ENCODE measurements around the gene NKX1-1.

NKX1-1 gene

DNA sequence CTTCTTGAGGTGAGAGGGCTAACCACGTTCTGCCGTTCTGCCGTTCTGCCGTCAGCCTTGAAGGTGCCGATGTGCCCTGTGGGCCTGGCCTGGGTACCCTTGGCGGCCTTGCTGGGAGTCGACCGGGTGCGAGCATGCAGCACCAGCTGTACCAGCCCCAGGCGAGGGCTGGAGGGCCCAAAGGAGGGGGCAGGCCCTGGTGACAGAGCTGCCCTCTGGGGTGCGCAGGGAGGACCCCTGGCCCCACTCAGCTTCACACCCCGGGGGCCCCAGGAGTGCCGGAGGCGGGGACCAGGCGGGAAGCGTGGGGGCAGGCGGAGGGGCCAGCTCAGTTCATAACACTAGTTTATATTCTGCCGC lies 37.2 kb downstream of the NKX1-1 start:
- no peaks in the 10 kb centered on the region for H3K9me3 ChIP-seq (ENCODE audit: control insufficient read depth in 2 of 2, low read length in 2 of 2)
- no peaks in the 10 kb centered on the region for H3K4me1 ChIP-seq (ENCODE audit: control insufficient read depth, insufficient read depth, low read length)
- peaks cover 21 to 22% of the 10 kb centered on the region in 2 donors for H3K36me3 ChIP-seq (ENCODE audit: control insufficient read depth in 2 of 2, insufficient read depth in 2 of 2, low read length in 2 of 2)
- H3K27ac ChIP-seq (ENCODE audit: low read length): no peak overlapping the region
- no peaks in the 10 kb centered on the region for H3K27me3 ChIP-seq (ENCODE audit: control insufficient read depth in 1 of 2, insufficient read depth in 2 of 2, low read length in 2 of 2)
- no peak overlapping the region for H3K4me3 ChIP-seq (ENCODE audit: low read length in 2 of 2)
- H3K9ac ChIP-seq (ENCODE audit: low read length in 2 of 2): no peak overlapping the region

DNA sequence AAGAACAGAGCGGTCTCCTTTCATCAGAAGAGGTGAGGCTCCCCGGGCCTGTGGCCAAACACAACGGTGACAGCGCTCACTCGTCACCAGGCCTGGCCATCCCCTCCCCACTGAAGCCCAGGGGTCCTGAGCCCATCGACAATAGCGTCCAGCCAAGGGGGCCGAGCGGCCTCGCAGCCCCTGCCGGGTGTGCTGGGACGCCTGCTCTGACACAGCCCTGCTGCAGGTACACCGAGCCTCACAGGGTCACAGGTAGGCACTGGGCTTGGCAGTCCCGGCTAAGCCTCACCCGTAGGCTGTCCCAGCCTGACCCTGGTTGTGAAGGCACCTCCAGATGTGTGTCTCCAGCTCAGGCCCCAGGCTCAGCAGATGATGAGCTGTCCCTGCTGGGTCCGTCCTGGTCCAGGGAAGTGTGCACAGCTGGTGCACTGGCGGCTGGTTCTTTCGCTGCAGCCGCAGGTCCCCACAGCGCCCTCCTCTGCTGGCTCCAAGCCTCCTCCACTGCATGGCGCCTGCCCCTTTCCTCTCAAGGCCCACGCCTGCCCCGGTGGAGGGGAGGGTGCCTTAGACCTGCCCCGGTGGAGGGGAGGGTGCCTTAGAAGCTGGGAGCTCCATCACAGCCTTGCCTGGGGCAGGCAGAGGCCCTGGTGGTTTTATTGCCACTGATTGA lies 37.7 kb downstream of the NKX1-1 start:
- Histone ChIP-seq H3K36me3 (ENCODE audit: control insufficient read depth in 2 of 2, insufficient read depth in 2 of 2, low read length in 2 of 2) (peaks cover 21 to 22% of the 10 kb centered on the region in 2 donors), H3K27ac (ENCODE audit: low read length) (no peak overlapping the region), H3K4me1 (ENCODE audit: control insufficient read depth, insufficient read depth, low read length) (no peaks in the 10 kb centered on the region), H3K9me3 (ENCODE audit: control insufficient read depth in 2 of 2, low read length in 2 of 2) (no peaks in the 10 kb centered on the region), H3K9ac (ENCODE audit: low read length in 2 of 2) (no peak overlapping the region), H3K4me3 (ENCODE audit: low read length in 2 of 2) (no peak overlapping the region), H3K27me3 (ENCODE audit: control insufficient read depth in 1 of 2, insufficient read depth in 2 of 2, low read length in 2 of 2) (no peaks in the 10 kb centered on the region)

GRCh38 chr4:1367936-1368289 lies 38.3 kb downstream of the NKX1-1 start:
- Histone ChIP-seq H3K9me3 (ENCODE audit: control insufficient read depth in 2 of 2, low read length in 2 of 2) (no peaks in the 10 kb centered on the region), H3K27ac (ENCODE audit: low read length) (no peak overlapping the region), H3K27me3 (ENCODE audit: control insufficient read depth in 1 of 2, insufficient read depth in 2 of 2, low read length in 2 of 2) (no peaks in the 10 kb centered on the region), H3K36me3 (ENCODE audit: control insufficient read depth in 2 of 2, insufficient read depth in 2 of 2, low read length in 2 of 2) (peaks cover 17 to 22% of the 10 kb centered on the region in 2 donors), H3K4me3 (ENCODE audit: low read length in 2 of 2) (no peak overlapping the region), H3K9ac (ENCODE audit: low read length in 2 of 2) (no peak overlapping the region), H3K4me1 (ENCODE audit: control insufficient read depth, insufficient read depth, low read length) (no peaks in the 10 kb centered on the region)

DNA sequence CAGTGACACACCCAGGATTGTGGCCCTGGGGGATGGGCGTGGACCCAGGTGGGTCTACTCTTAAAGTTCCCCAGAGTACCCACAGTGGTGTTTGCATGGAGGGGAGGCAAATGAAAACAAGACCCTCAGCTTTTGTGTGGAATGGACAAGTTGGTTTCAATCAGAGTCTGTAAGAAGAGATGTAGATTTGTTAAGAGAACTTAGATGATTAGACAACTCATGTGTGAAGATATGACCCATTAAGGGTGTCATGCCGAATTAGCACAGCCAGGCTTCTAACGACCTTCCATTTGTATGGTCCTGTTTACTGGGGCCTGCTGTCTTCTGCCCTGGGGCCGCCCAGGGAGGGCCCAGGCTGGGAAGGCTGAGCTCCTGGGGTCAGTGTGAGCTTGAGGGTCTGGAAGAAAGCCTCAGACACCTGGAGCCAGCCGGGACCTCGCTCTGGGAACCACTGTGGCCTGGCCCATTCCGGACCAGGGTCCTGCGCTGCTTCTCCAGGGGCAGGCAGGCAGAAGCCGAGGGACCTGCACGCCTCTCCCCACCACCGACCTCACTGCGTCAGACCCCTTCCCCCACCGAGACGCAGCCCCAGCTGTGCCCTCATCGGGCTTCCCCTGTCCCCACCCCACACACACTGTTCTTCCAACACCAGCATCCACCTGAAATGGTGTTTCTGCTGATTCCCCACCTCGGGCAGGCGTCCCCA lies 38.9 kb downstream of the NKX1-1 start:
- H3K4me1 ChIP-seq (ENCODE audit: control insufficient read depth, insufficient read depth, low read length): no peaks in the 10 kb centered on the region
- H3K4me3 ChIP-seq (ENCODE audit: low read length in 2 of 2): no peak overlapping the region
- peaks cover 12 to 22% of the 10 kb centered on the region in 2 donors for H3K36me3 ChIP-seq (ENCODE audit: control insufficient read depth in 2 of 2, insufficient read depth in 2 of 2, low read length in 2 of 2)
- H3K27ac ChIP-seq (ENCODE audit: low read length): no peak overlapping the region
- no peak overlapping the region for H3K9ac ChIP-seq (ENCODE audit: low read length in 2 of 2)
- H3K9me3 ChIP-seq (ENCODE audit: control insufficient read depth in 2 of 2, low read length in 2 of 2): no peaks in the 10 kb centered on the region
- H3K27me3 ChIP-seq (ENCODE audit: control insufficient read depth in 1 of 2, insufficient read depth in 2 of 2, low read length in 2 of 2): no peaks in the 10 kb centered on the region

DNA sequence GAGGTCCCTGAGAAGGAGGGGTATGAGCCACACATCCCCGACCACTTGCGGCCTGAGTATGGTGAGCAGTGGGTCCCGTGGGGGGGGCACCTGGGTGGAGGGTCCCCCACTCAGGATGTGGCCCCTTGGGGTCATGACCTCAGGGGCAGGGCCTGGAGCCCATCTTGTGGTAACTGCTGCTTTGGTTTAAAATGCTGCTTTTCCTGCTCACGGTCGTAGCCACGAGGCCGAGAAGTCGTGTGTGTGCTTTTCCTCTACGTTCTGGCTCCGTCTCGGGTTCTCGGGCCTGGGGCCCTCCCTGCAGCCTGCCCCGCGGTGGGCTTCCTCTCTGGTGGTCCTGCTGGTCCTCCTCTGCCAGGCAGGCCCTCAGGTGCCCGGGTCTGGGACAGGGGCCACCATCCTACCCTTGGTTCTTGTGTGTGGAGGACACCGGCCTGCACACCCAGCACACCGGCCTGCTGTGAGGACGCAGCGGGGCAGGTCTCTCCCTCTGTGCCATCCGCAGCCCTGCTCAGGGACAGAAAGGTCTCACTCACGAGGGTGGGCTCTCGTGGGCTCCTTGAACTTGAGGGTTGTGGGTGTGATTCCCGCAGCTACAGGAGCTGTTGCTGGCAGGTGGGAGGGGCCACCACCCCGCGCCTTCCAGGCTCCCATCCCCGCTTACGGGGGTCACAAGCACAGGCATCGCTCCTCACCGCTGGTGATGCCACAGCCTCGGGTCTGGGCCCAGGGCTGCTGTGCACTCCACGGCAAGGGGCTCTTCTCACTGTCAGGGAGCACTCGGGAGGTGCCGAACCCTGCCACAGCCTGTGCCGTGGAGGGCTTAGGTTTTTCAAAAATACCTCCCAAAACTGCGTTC lies 39.6 kb downstream of the NKX1-1 start:
- Histone ChIP-seq H3K27me3 (ENCODE audit: control insufficient read depth in 1 of 2, insufficient read depth in 2 of 2, low read length in 2 of 2) (no peaks in the 10 kb centered on the region), H3K9me3 (ENCODE audit: control insufficient read depth in 2 of 2, low read length in 2 of 2) (no peaks in the 10 kb centered on the region), H3K36me3 (ENCODE audit: control insufficient read depth in 2 of 2, insufficient read depth in 2 of 2, low read length in 2 of 2) (peaks cover 8 to 16% of the 10 kb centered on the region in 2 donors), H3K27ac (ENCODE audit: low read length) (no peak overlapping the region), H3K9ac (ENCODE audit: low read length in 2 of 2) (no peak overlapping the region), H3K4me3 (ENCODE audit: low read length in 2 of 2) (no peak overlapping the region), H3K4me1 (ENCODE audit: control insufficient read depth, insufficient read depth, low read length) (no peaks in the 10 kb centered on the region)

- Histone ChIP-seq H3K9ac (ENCODE audit: low read length in 2 of 2) (no peak overlapping the region), H3K36me3 (ENCODE audit: control insufficient read depth in 2 of 2, insufficient read depth in 2 of 2, low read length in 2 of 2) (peaks cover 5 to 10% of the 10 kb centered on the region in 2 donors), H3K27ac (ENCODE audit: low read length) (no peak overlapping the region)
Observed at GRCh38 chr4:1365271-1366178, 40.7 kb downstream of the NKX1-1 start.

DNA sequence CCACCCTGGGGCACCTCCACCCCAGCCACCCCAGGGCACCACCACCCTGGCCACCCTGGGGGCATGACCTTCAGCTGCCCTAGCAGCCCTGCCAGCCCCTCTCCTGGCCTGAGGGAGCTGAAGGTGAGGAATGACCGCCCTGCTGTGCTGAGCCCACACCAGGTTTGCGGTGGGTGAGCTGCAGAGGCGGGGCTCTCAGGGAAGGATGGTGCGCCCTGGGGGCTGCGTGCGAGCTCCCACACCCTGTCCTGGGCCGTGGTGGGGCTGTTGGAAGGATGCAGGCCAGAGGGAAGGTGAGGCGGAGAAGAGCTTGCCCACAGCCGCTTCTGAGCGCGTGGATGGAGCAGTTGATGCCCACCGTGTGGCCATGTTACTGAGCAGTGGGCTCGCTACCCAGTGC lies 41.5 kb downstream of the NKX1-1 start:
- Histone ChIP-seq H3K4me1 (ENCODE audit: control insufficient read depth, insufficient read depth, low read length) (no peaks in the 10 kb centered on the region), H3K9me3 (ENCODE audit: control insufficient read depth in 2 of 2, low read length in 2 of 2) (no peaks in the 10 kb centered on the region), H3K27me3 (ENCODE audit: control insufficient read depth in 1 of 2, insufficient read depth in 2 of 2, low read length in 2 of 2) (no peaks in the 10 kb centered on the region), H3K9ac (ENCODE audit: low read length in 2 of 2) (no peak overlapping the region), H3K27ac (ENCODE audit: low read length) (no peak overlapping the region), H3K36me3 (ENCODE audit: control insufficient read depth in 2 of 2, insufficient read depth in 2 of 2, low read length in 2 of 2) (peaks cover 5 to 10% of the 10 kb centered on the region in 2 donors), H3K4me3 (ENCODE audit: low read length in 2 of 2) (no peak overlapping the region)

More at GRCh38 chr4:1365271-1366178, 40.7 kb downstream of the NKX1-1 start:
- Histone ChIP-seq H3K27me3 (ENCODE audit: control insufficient read depth in 1 of 2, insufficient read depth in 2 of 2, low read length in 2 of 2) (no peaks in the 10 kb centered on the region), H3K4me1 (ENCODE audit: control insufficient read depth, insufficient read depth, low read length) (no peaks in the 10 kb centered on the region), H3K4me3 (ENCODE audit: low read length in 2 of 2) (no peak overlapping the region), H3K9me3 (ENCODE audit: control insufficient read depth in 2 of 2, low read length in 2 of 2) (no peaks in the 10 kb centered on the region)

GRCh38 chr4:1364217-1364616 lies 42.0 kb downstream of the NKX1-1 start:
- H3K27ac ChIP-seq (ENCODE audit: low read length): no peak overlapping the region
- no peaks in the 10 kb centered on the region for H3K27me3 ChIP-seq (ENCODE audit: control insufficient read depth in 1 of 2, insufficient read depth in 2 of 2, low read length in 2 of 2)
- H3K9ac ChIP-seq (ENCODE audit: low read length in 2 of 2): no peak overlapping the region
- no peak overlapping the region for H3K4me3 ChIP-seq (ENCODE audit: low read length in 2 of 2)
- peaks cover 6 to 10% of the 10 kb centered on the region in 2 donors for H3K36me3 ChIP-seq (ENCODE audit: control insufficient read depth in 2 of 2, insufficient read depth in 2 of 2, low read length in 2 of 2)
- no peaks in the 10 kb centered on the region for H3K9me3 ChIP-seq (ENCODE audit: control insufficient read depth in 2 of 2, low read length in 2 of 2)
- no peaks in the 10 kb centered on the region for H3K4me1 ChIP-seq (ENCODE audit: control insufficient read depth, insufficient read depth, low read length)

GRCh38 chr4:1363513-1363912 lies 42.7 kb downstream of the NKX1-1 start:
- Histone ChIP-seq H3K27me3 (ENCODE audit: control insufficient read depth in 1 of 2, insufficient read depth in 2 of 2, low read length in 2 of 2) (no peaks in the 10 kb centered on the region), H3K4me1 (ENCODE audit: control insufficient read depth, insufficient read depth, low read length) (no peaks in the 10 kb centered on the region), H3K9me3 (ENCODE audit: control insufficient read depth in 2 of 2, low read length in 2 of 2) (no peaks in the 10 kb centered on the region), H3K36me3 (ENCODE audit: control insufficient read depth in 2 of 2, insufficient read depth in 2 of 2, low read length in 2 of 2) (peaks cover 10% of the 10 kb centered on the region in 2 donors), H3K27ac (ENCODE audit: low read length) (no peak overlapping the region), H3K4me3 (ENCODE audit: low read length in 2 of 2) (no peak overlapping the region), H3K9ac (ENCODE audit: low read length in 2 of 2) (no peak overlapping the region)

GRCh38 chr4:1362521-1362920 lies 43.7 kb downstream of the NKX1-1 start:
- Histone ChIP-seq H3K27ac (ENCODE audit: low read length) (no peak overlapping the region), H3K4me3 (ENCODE audit: low read length in 2 of 2) (no peak overlapping the region), H3K36me3 (ENCODE audit: control insufficient read depth in 2 of 2, insufficient read depth in 2 of 2, low read length in 2 of 2) (peaks cover 7 to 12% of the 10 kb centered on the region in 2 donors), H3K27me3 (ENCODE audit: control insufficient read depth in 1 of 2, insufficient read depth in 2 of 2, low read length in 2 of 2) (no peaks in the 10 kb centered on the region), H3K9ac (ENCODE audit: low read length in 2 of 2) (no peak overlapping the region), H3K9me3 (ENCODE audit: control insufficient read depth in 2 of 2, low read length in 2 of 2) (no peaks in the 10 kb centered on the region), H3K4me1 (ENCODE audit: control insufficient read depth, insufficient read depth, low read length) (peaks cover 2% of the 10 kb centered on the region)
